SU-DHL-6 (cell line): Measurements from ENCODE around the gene APOL1.

ENCODE experiments used
- CTCF ChIP-seq: fragments of 200-600 bp; sonication (generic); IDR thresholded peaks from one replicate; pipeline ENCODE4 v1.5.1; 2017; ENCODE audit warnings: antibody characterized with exemption, mild to moderate bottlenecking, low read length, moderate library complexity; ENCODE audit not compliant: insufficient read depth, poor library complexity, severe bottlenecking
- EZH2phosphoT487 ChIP-seq: fragments of 200-600 bp; sonication (generic), shearing (Covaris generic); conservative IDR thresholded peaks from 2 replicates; pipeline ENCODE4 v1.6.1; 2018; ENCODE audit warnings: mild to moderate bottlenecking, antibody characterized with exemption, low read length, moderate library complexity, mixed read lengths

- TF ChIP-seq CTCF: no peak
- no peak for TF ChIP-seq EZH2phosphoT487
Observed at GRCh38 chr22:36280379-36280778, 27.4 kb downstream of the APOL1 start.
